ENCODE data around the gene SLC2A1.
"Not testable (repeated sequence)": the region's sequence is repeated elsewhere in the genome, so short reads cannot be mapped to it uniquely, and the experiment has no call there.

SLC2A1 gene

GRCh38 chr1:42913426-42914091, 45.1 kb downstream of the SLC2A1 start:
- DNase-seq (ENCODE audit: low spot score) = no peak
- Histone ChIP-seq H3K27ac (ENCODE audit: poor library complexity, severe bottlenecking) (no peak overlapping the region), H3K4me1 (ENCODE audit: insufficient read depth, poor library complexity, severe bottlenecking) (no peaks in the 10 kb centered on the region), H3K36me3 (ENCODE audit: low read depth) (no peaks in the 10 kb centered on the region), H3K27me3 (ENCODE audit: insufficient read depth, poor library complexity, severe bottlenecking) (no peaks in the 10 kb centered on the region), H3K9me3 (ENCODE audit: severe bottlenecking) (no peaks in the 10 kb centered on the region), H3K4me3 (ENCODE audit: severe bottlenecking) (no peak overlapping the region)
- peak; percentile 62 for TF ChIP-seq CTCF (IDR thresholded peaks at IDR 0.05; ENCODE audit: poor library complexity, severe bottlenecking)
- peak; percentile 63; the same call in 2 of the 3 replicates for ATAC-seq (ENCODE audit: low read depth)

- DNase-seq (ENCODE audit: low spot score) = no peak
- ATAC-seq (ENCODE audit: low read depth) = no peak
- Histone ChIP-seq H3K4me1 (ENCODE audit: insufficient read depth, poor library complexity, severe bottlenecking) (no peaks in the 10 kb centered on the region), H3K27ac (ENCODE audit: poor library complexity, severe bottlenecking) (no peak overlapping the region), H3K9me3 (ENCODE audit: severe bottlenecking) (no peaks in the 10 kb centered on the region), H3K4me3 (ENCODE audit: severe bottlenecking) (no peak overlapping the region), H3K36me3 (ENCODE audit: low read depth) (no peaks in the 10 kb centered on the region), H3K27me3 (ENCODE audit: insufficient read depth, poor library complexity, severe bottlenecking) (no peaks in the 10 kb centered on the region)
- TF ChIP-seq CTCF (IDR thresholded peaks at IDR 0.05; ENCODE audit: poor library complexity, severe bottlenecking) = no peak
These were observed 47.7 kb downstream of the SLC2A1 start for GRCh38 chr1:42910985-42911384.

DNA sequence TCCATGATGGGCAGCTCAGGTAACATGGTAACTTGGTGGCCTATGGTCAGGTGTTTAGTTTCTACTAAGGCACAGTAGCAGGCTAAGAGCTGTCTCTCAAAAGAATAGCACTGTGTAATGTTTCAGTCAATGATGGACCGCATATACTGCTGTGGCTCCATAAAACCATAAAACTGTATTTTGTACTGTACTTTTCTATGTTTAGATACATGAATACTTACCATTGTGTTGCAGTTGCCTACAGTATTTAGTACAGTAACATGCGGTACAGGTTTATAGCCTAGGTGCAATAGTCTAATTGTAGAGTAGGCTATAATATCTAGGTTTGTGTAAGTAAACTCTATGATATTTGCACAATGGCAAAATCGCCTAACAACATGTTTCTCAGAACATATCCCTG, 50.6 kb downstream of the SLC2A1 start:
- no peak for TF ChIP-seq CTCF (IDR thresholded peaks at IDR 0.05; ENCODE audit: poor library complexity, severe bottlenecking)
- Histone ChIP-seq H3K4me1 (ENCODE audit: insufficient read depth, poor library complexity, severe bottlenecking) (no peaks in the 10 kb centered on the region), H3K27me3 (ENCODE audit: insufficient read depth, poor library complexity, severe bottlenecking) (no peaks in the 10 kb centered on the region), H3K9me3 (ENCODE audit: severe bottlenecking) (no peaks in the 10 kb centered on the region), H3K4me3 (ENCODE audit: severe bottlenecking) (no peak overlapping the region), H3K36me3 (ENCODE audit: low read depth) (no peaks in the 10 kb centered on the region), H3K27ac (ENCODE audit: poor library complexity, severe bottlenecking) (no peak overlapping the region)
- no peak for ATAC-seq (ENCODE audit: low read depth)
- DNase-seq (ENCODE audit: low spot score) = no peak

- TF ChIP-seq CTCF (IDR thresholded peaks at IDR 0.05; ENCODE audit: poor library complexity, severe bottlenecking) = no peak
- ATAC-seq (ENCODE audit: low read depth) = no peak
These were observed 54.2 kb downstream of the SLC2A1 start for GRCh38 chr1:42904434-42904833.

DNA sequence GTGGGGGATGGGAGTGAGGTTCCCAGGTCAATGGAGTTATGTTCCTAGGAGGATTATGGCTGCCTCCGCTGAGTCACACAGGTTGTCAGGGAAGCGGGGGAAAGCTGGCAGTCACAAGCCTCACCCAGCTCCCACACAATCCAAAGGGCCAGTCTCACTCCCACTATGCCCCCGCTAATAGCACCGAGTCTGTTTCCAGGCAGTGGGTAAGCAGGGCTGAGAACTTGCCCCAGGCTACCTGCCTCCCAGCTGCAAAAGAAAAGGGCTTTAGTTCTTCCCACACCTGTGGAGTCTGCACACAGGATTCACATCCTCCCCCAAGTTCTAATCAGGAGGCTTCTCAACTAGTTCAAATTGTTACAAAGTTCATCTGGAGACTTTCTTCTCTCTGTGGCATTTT, 58.7 kb downstream of the SLC2A1 start:
- ATAC-seq (ENCODE audit: low read depth); H3K27ac ChIP-seq (ENCODE audit: poor library complexity, severe bottlenecking); H3K4me3 ChIP-seq (ENCODE audit: severe bottlenecking); H3K36me3 ChIP-seq (ENCODE audit: low read depth); DNase-seq (ENCODE audit: low spot score); H3K4me1 ChIP-seq (ENCODE audit: insufficient read depth, poor library complexity, severe bottlenecking); H3K27me3 ChIP-seq (ENCODE audit: insufficient read depth, poor library complexity, severe bottlenecking); H3K9me3 ChIP-seq (ENCODE audit: severe bottlenecking): not testable (repeated sequence)

More at GRCh38 chr1:42904434-42904833, 54.2 kb downstream of the SLC2A1 start:
- Histone ChIP-seq H3K27me3 (ENCODE audit: insufficient read depth, poor library complexity, severe bottlenecking) (no peaks in the 10 kb centered on the region), H3K9me3 (ENCODE audit: severe bottlenecking) (no peaks in the 10 kb centered on the region), H3K4me3 (ENCODE audit: severe bottlenecking) (no peak overlapping the region), H3K27ac (ENCODE audit: poor library complexity, severe bottlenecking) (no peak overlapping the region), H3K4me1 (ENCODE audit: insufficient read depth, poor library complexity, severe bottlenecking) (no peaks in the 10 kb centered on the region), H3K36me3 (ENCODE audit: low read depth) (no peaks in the 10 kb centered on the region)
- DNase-seq (ENCODE audit: low spot score) = no peak

Data from RWPE2 (cell line).